ENCODE measurements around the gene TRIP13. TPM values are rescaled to one million over a fixed set of nuclear protein-coding genes. Genes with fewer than 3 reads are reported as not detected.

Gene TRIP13
- total and polyA plus RNA-seq, 2 experiments from 2014 or later, result 19.5 to 20.4 TPM

GRCh38 chr5:943201-943917 is 50.7 kb downstream of the TRIP13 start:
- Histone ChIP-seq H3K27me3 (replicated peaks; ENCODE audit: insufficient read depth) (peaks cover 73% of the 10 kb centered on the region), H3K4me3 (no peak overlapping the region), H3K27ac (no peak overlapping the region), H3K4me1 (ENCODE audit: insufficient read depth) (no peaks in the 10 kb centered on the region), H3K36me3 (ENCODE audit: low read depth) (no peaks in the 10 kb centered on the region), H3K79me2 (ENCODE audit: insufficient read depth) (no peaks in the 10 kb centered on the region), H3K9ac (no peak overlapping the region), H3K9me3 (ENCODE audit: low read depth) (no peaks in the 10 kb centered on the region), H3F3A (ENCODE audit: insufficient read depth) (no peaks in the 10 kb centered on the region), H3K4me2 (ENCODE audit: unreplicated experiment) (no peak overlapping the region), H2AFZ (no peak overlapping the region), H3K9me2 (ENCODE audit: insufficient read depth) (no peaks in the 10 kb centered on the region), H4K20me1 (ENCODE audit: insufficient read depth) (no peaks in the 10 kb centered on the region)
- TF ChIP-seq EZH2phosphoT487 (IDR thresholded peaks at IDR 0.05; ENCODE audit: insufficient read depth, low read depth) (no peak), EZH2 (IDR thresholded peaks at IDR 0.05; ENCODE audit: insufficient read depth, poor library complexity, severe bottlenecking) (no peak)
- in situ Hi-C loops (cut with MboI), result loop anchor here (10.0 to 25.0 kb wide), 2 partner anchors 191 to 694 kb away; no protein-coding TSS in a partner anchor
- 78 to 81% methylated on average over 11 of the region's 11 CpGs for WGBS, 2 experiments (ENCODE audit: low coverage in 1 of 2, low lambda C conversion rate in 2 of 2, missing lambda C conversion rate in 2 of 2)
- no peak for DNase-seq

GRCh38 chr5:943918-944620 is 51.4 kb downstream of the TRIP13 start:
- TF ChIP-seq EZH2phosphoT487 (IDR thresholded peaks at IDR 0.05; ENCODE audit: insufficient read depth, low read depth) (no peak), EZH2 (IDR thresholded peaks at IDR 0.05; ENCODE audit: insufficient read depth, poor library complexity, severe bottlenecking) (no peak)
- in situ Hi-C loops (cut with MboI), result loop anchor here (10.0 to 25.0 kb wide), 2 partner anchors 191 to 693 kb away; no protein-coding TSS in a partner anchor
- Histone ChIP-seq H3K9me3 (ENCODE audit: low read depth) (no peaks in the 10 kb centered on the region), H3F3A (ENCODE audit: insufficient read depth) (no peaks in the 10 kb centered on the region), H3K9ac (no peak overlapping the region), H3K79me2 (ENCODE audit: insufficient read depth) (no peaks in the 10 kb centered on the region), H3K4me2 (ENCODE audit: unreplicated experiment) (no peak overlapping the region), H2AFZ (no peak overlapping the region), H3K4me1 (ENCODE audit: insufficient read depth) (no peaks in the 10 kb centered on the region), H3K4me3 (no peak overlapping the region), H3K9me2 (ENCODE audit: insufficient read depth) (no peaks in the 10 kb centered on the region), H3K27me3 (replicated peaks; ENCODE audit: insufficient read depth) (peaks cover 75% of the 10 kb centered on the region), H3K36me3 (ENCODE audit: low read depth) (no peaks in the 10 kb centered on the region), H4K20me1 (ENCODE audit: insufficient read depth) (no peaks in the 10 kb centered on the region), H3K27ac (no peak overlapping the region)
- DNase-seq, result no peak
- 65 to 72% methylated on average over 7 of the region's 7 CpGs for WGBS, 2 experiments (ENCODE audit: low coverage in 1 of 2, low lambda C conversion rate in 2 of 2, missing lambda C conversion rate in 2 of 2)

DNA sequence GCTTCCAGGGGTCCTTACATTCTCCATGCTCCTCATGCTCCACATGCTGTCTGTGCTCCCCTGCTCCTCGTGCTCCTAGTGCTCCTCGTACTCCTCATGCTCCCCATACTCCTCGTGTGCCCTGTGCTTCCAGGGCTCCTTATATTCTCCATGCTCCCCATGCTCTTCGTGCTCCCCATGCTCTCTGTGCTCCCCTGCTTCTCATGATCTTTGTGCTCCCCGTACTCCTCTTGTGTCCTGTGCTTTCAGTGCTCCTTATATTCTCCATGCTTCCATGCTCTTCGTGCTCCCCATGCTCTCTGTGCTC is 51.9 kb downstream of the TRIP13 start:
- 61 to 69% methylated on average over 6 of the region's 6 CpGs for WGBS, 2 experiments (ENCODE audit: low coverage in 1 of 2, low lambda C conversion rate in 2 of 2, missing lambda C conversion rate in 2 of 2)
- Histone ChIP-seq H3K36me3 (ENCODE audit: low read depth) (no peaks in the 10 kb centered on the region), H3K27ac (no peak overlapping the region), H3K27me3 (replicated peaks; ENCODE audit: insufficient read depth) (peaks cover 70% of the 10 kb centered on the region), H3K9me3 (ENCODE audit: low read depth) (no peaks in the 10 kb centered on the region), H3F3A (ENCODE audit: insufficient read depth) (no peaks in the 10 kb centered on the region), H3K79me2 (ENCODE audit: insufficient read depth) (no peaks in the 10 kb centered on the region), H3K9me2 (ENCODE audit: insufficient read depth) (no peaks in the 10 kb centered on the region), H2AFZ (no peak overlapping the region), H3K9ac (no peak overlapping the region), H3K4me3 (no peak overlapping the region), H4K20me1 (ENCODE audit: insufficient read depth) (no peaks in the 10 kb centered on the region), H3K4me1 (ENCODE audit: insufficient read depth) (no peaks in the 10 kb centered on the region), H3K4me2 (ENCODE audit: unreplicated experiment) (no peak overlapping the region)
- no peak for DNase-seq
- in situ Hi-C loops (cut with MboI), result loop anchor here (10.0 to 25.0 kb wide), 2 partner anchors 190 to 693 kb away; no protein-coding TSS in a partner anchor
- TF ChIP-seq EZH2phosphoT487 (IDR thresholded peaks at IDR 0.05; ENCODE audit: insufficient read depth, low read depth) (no peak), EZH2 (IDR thresholded peaks at IDR 0.05; ENCODE audit: insufficient read depth, poor library complexity, severe bottlenecking) (no peak)

- no peak for DNase-seq
- H3K27ac ChIP-seq, result no peak overlapping the region
- no peak overlapping the region for H3K4me2 ChIP-seq (ENCODE audit: unreplicated experiment)
- H4K20me1 ChIP-seq (ENCODE audit: insufficient read depth), result no peaks in the 10 kb centered on the region
- H3F3A ChIP-seq (ENCODE audit: insufficient read depth), result no peaks in the 10 kb centered on the region
- H2AFZ ChIP-seq, result no peak overlapping the region
- TF ChIP-seq EZH2 (IDR thresholded peaks at IDR 0.05; ENCODE audit: insufficient read depth, poor library complexity, severe bottlenecking), result no peak
- TF ChIP-seq EZH2phosphoT487 (IDR thresholded peaks at IDR 0.05; ENCODE audit: insufficient read depth, low read depth), result no peak
- H3K4me3 ChIP-seq, result no peak overlapping the region
- H3K4me1 ChIP-seq (ENCODE audit: insufficient read depth), result no peaks in the 10 kb centered on the region
- no peaks in the 10 kb centered on the region for H3K9me3 ChIP-seq (ENCODE audit: low read depth)
- H3K9me2 ChIP-seq (ENCODE audit: insufficient read depth), result no peaks in the 10 kb centered on the region
- no peak overlapping the region for H3K9ac ChIP-seq
- in situ Hi-C loops (cut with MboI), result loop anchor here (10.0 to 25.0 kb wide), 2 partner anchors 190 to 692 kb away; no protein-coding TSS in a partner anchor
- WGBS, 2 experiments (ENCODE audit: low coverage in 1 of 2, low lambda C conversion rate in 2 of 2, missing lambda C conversion rate in 2 of 2), result 50 to 55% methylated on average over 11 to 12 of the region's 12 CpGs
- no peaks in the 10 kb centered on the region for H3K36me3 ChIP-seq (ENCODE audit: low read depth)
- H3K27me3 ChIP-seq (replicated peaks; ENCODE audit: insufficient read depth), result peaks cover 70% of the 10 kb centered on the region
- H3K79me2 ChIP-seq (ENCODE audit: insufficient read depth), result no peaks in the 10 kb centered on the region
Observed at GRCh38 chr5:944992-945685, 52.5 kb downstream of the TRIP13 start.
